Measurements from ENCODE around the gene QSOX1. TPM values are rescaled to one million over a fixed set of nuclear protein-coding genes. Genes with fewer than 3 reads are reported as not detected.
"Not testable (repeated sequence)": the region's sequence is repeated elsewhere in the genome, so short reads cannot be mapped to it uniquely, and the experiment has no call there.

Gene QSOX1
- total RNA-seq, 1 donor from 2014 or later: 321 TPM

GRCh38 chr1:180185971-180186645, 31.4 kb downstream of the QSOX1 start:
- DNase-seq (ENCODE audit: extremely low read depth, low read depth, low spot score): no peak

GRCh38 chr1:180186831-180187230, 32.2 kb downstream of the QSOX1 start:
- DNase-seq (ENCODE audit: extremely low read depth, low read depth, low spot score): no peak

- DNase-seq (ENCODE audit: extremely low read depth, low read depth, low spot score): no peak
Observed at GRCh38 chr1:180187626-180188025, 33.0 kb downstream of the QSOX1 start.

- no peak for DNase-seq (ENCODE audit: extremely low read depth, low read depth, low spot score)
Observed at GRCh38 chr1:180188091-180188506, 33.4 kb downstream of the QSOX1 start.

GRCh38 chr1:180188684-180189175, 34.1 kb downstream of the QSOX1 start:
- no peak for DNase-seq (ENCODE audit: extremely low read depth, low read depth, low spot score)

GRCh38 chr1:180190091-180190490, 35.4 kb downstream of the QSOX1 start:
- DNase-seq (ENCODE audit: extremely low read depth, low read depth, low spot score): no peak

GRCh38 chr1:180192172-180192571, 37.5 kb downstream of the QSOX1 start:
- no peak for DNase-seq (ENCODE audit: extremely low read depth, low read depth, low spot score)

GRCh38 chr1:180193141-180194047, 38.7 kb downstream of the QSOX1 start:
- DNase-seq (ENCODE audit: extremely low read depth, low read depth, low spot score): no peak

GRCh38 chr1:180194048-180194425, 39.4 kb downstream of the QSOX1 start:
- no peak for DNase-seq (ENCODE audit: extremely low read depth, low read depth, low spot score)

GRCh38 chr1:180194546-180195207, 40.0 kb downstream of the QSOX1 start:
- DNase-seq (ENCODE audit: extremely low read depth, low read depth, low spot score): no peak

- DNase-seq (ENCODE audit: extremely low read depth, low read depth, low spot score): no peak
Observed at GRCh38 chr1:180195401-180195800, 40.7 kb downstream of the QSOX1 start.

- no peak for DNase-seq (ENCODE audit: extremely low read depth, low read depth, low spot score)
Observed at GRCh38 chr1:180195916-180196315, 41.2 kb downstream of the QSOX1 start.

GRCh38 chr1:180196436-180197003, 41.9 kb downstream of the QSOX1 start:
- DNase-seq (ENCODE audit: extremely low read depth, low read depth, low spot score): no peak

- DNase-seq (ENCODE audit: extremely low read depth, low read depth, low spot score): no peak
Observed at GRCh38 chr1:180197231-180197630, 42.6 kb downstream of the QSOX1 start.

GRCh38 chr1:180198196-180198595, 43.5 kb downstream of the QSOX1 start:
- DNase-seq (ENCODE audit: extremely low read depth, low read depth, low spot score): no peak

GRCh38 chr1:180198611-180199010, 43.9 kb downstream of the QSOX1 start:
- no peak for DNase-seq (ENCODE audit: extremely low read depth, low read depth, low spot score)

GRCh38 chr1:180199018-180199417, 44.3 kb downstream of the QSOX1 start:
- DNase-seq (ENCODE audit: extremely low read depth, low read depth, low spot score): no peak

- DNase-seq (ENCODE audit: extremely low read depth, low read depth, low spot score): no peak
Observed at GRCh38 chr1:180201451-180202200, 47.0 kb downstream of the QSOX1 start.

- DNase-seq (ENCODE audit: extremely low read depth, low read depth, low spot score): not testable (repeated sequence)
Observed at GRCh38 chr1:180202588-180202987, 47.9 kb downstream of the QSOX1 start.

- DNase-seq (ENCODE audit: extremely low read depth, low read depth, low spot score): no peak
Observed at GRCh38 chr1:180204231-180204630, 49.6 kb downstream of the QSOX1 start.
